A673 (cell line): ENCODE data around the gene HMX1. TPM values are rescaled to one million over a fixed set of nuclear protein-coding genes. Genes with fewer than 3 reads are reported as not detected.

Experiments used
- Bru-seq: library from RNA; stranded (reverse); fragments of 400-500 nt; gene quantifications from one replicate; lab custom pipeline; 2021; lab: Mats Ljungman, UMichigan
- BruChase-seq, 2 experiments: library from RNA; stranded (reverse); fragments of 400-500 nt; gene quantifications; one replicate each; lab custom pipeline; 2021; lab: Mats Ljungman, UMichigan
- BruUV-seq: library from RNA; stranded (reverse); fragments of 400-500 nt; replicated peaks from 2 replicates; lab custom pipeline; 2021; lab: Mats Ljungman, UMichigan
- CTCF ChIA-PET: fragments of 300-600 bp; sonication (Branson Sonifier 250); formaldehyde crosslinking; loops from one replicate; lab custom pipeline; 2022; ENCODE audit warnings: antibody characterized with exemption; lab: Charles Lee
- POLR2A ChIA-PET: fragments of 300-600 bp; sonication (Branson Sonifier 250); formaldehyde crosslinking; loops from one replicate; lab custom pipeline; 2022; ENCODE audit warnings: antibody characterized with exemption; ENCODE audit not compliant: low non-redundant PET; lab: Charles Lee
- DNase-seq: peaks from one replicate; pipeline ENCODE4 v3.0.0-alpha.2; 2015; ENCODE audit warnings: low spot score
- H3K27ac ChIP-seq: fragments of 200-600 bp; sonication (generic); 2 replicates; pipeline ENCODE4 v1.5.1; 2016; ENCODE audit warnings: mixed run types, low read depth, mild to moderate bottlenecking, mixed read lengths, antibody characterized with exemption, low read length; ENCODE audit not compliant: poor library complexity, severe bottlenecking
- H3K27me3 ChIP-seq: fragments of 200-600 bp; sonication (generic); replicated peaks from 2 replicates; pipeline ENCODE4 v1.6.1; 2017; ENCODE audit warnings: mixed run types, low read depth, mild to moderate bottlenecking, mixed read lengths, antibody characterized with exemption, low read length; ENCODE audit not compliant: insufficient read depth, poor library complexity
- H3K36me3 ChIP-seq: fragments of 200-600 bp; sonication (generic); 2 replicates; pipeline ENCODE4 v1.6.1; 2016; ENCODE audit warnings: mixed run types, mild to moderate bottlenecking, mixed read lengths, antibody characterized with exemption, low read length; ENCODE audit not compliant: insufficient read depth, poor library complexity, severe bottlenecking
- H3K4me1 ChIP-seq: fragments of 200-600 bp; sonication (generic); 2 replicates; pipeline ENCODE4 v1.6.1; 2017; ENCODE audit warnings: mixed run types, mild to moderate bottlenecking, mixed read lengths, antibody characterized with exemption, low read length; ENCODE audit not compliant: insufficient read depth, poor library complexity, severe bottlenecking
- H3K4me3 ChIP-seq: fragments of 200-600 bp; sonication (generic); 2 replicates; pipeline ENCODE4 v1.5.1; 2016; ENCODE audit warnings: low read depth, mixed run types, mild to moderate bottlenecking, mixed read lengths, low read length; ENCODE audit not compliant: poor library complexity, severe bottlenecking
- H3K9me3 ChIP-seq: fragments of 200-600 bp; sonication (generic); 2 replicates; pipeline ENCODE4 v1.6.1; 2016; ENCODE audit warnings: mixed run types, low read depth, mild to moderate bottlenecking, mixed read lengths, antibody characterized with exemption, low read length; ENCODE audit not compliant: poor library complexity, severe bottlenecking
- EZH2 ChIP-seq: fragments of 200-600 bp; sonication (generic); IDR thresholded peaks from 2 replicates; pipeline ENCODE4 v1.6.1; 2017; ENCODE audit warnings: borderline replicate concordance, low read depth, mild to moderate bottlenecking, mixed read lengths, antibody characterized with exemption, low read length; ENCODE audit not compliant: poor library complexity, severe bottlenecking
- intact Hi-C: fragments of 100-400 bp; cut with micrococcal nuclease; formaldehyde crosslinking; loops from one replicate; pipeline ENCODE4 v1.10.0; 2022; ENCODE audit not compliant: unreplicated experiment
- long read RNA-seq: library from polyadenylated mRNA; stranded (forward); transcript quantifications from one replicate; pipeline ENCODE4 v2.0.0, GENCODE V29; 2022
- total RNA-seq: library from RNA; stranded (reverse); gene quantifications from 2 replicates; pipeline ENCODE4 v1.2.3, GENCODE V29; 2021
- TF ChIP-seq, protein P1 (sequence below): fragments of 300-800, 200-600 bp; sonication (generic); conservative IDR thresholded peaks from 2 replicates; pipeline ENCODE4 v1.5.1; 2017; ENCODE audit warnings: low read depth, mild to moderate bottlenecking, antibody characterized with exemption, low read length, moderate library complexity, mixed read lengths

HMX1 gene
- total RNA-seq: 0.15 and 0.26 TPM in 2 replicates
- percentile 9 among the genes with signal in this experiment for Bru-seq, nascent RNA
- BruChase-seq, experiment 1, labeled RNA remaining after a 2-hour chase: percentile 4 among the genes with signal in this experiment
- percentile 14 among the genes with signal in this experiment for BruChase-seq, experiment 2, labeled RNA remaining after a 6-hour chase
- long read RNA-seq: 0 reads

DNA sequence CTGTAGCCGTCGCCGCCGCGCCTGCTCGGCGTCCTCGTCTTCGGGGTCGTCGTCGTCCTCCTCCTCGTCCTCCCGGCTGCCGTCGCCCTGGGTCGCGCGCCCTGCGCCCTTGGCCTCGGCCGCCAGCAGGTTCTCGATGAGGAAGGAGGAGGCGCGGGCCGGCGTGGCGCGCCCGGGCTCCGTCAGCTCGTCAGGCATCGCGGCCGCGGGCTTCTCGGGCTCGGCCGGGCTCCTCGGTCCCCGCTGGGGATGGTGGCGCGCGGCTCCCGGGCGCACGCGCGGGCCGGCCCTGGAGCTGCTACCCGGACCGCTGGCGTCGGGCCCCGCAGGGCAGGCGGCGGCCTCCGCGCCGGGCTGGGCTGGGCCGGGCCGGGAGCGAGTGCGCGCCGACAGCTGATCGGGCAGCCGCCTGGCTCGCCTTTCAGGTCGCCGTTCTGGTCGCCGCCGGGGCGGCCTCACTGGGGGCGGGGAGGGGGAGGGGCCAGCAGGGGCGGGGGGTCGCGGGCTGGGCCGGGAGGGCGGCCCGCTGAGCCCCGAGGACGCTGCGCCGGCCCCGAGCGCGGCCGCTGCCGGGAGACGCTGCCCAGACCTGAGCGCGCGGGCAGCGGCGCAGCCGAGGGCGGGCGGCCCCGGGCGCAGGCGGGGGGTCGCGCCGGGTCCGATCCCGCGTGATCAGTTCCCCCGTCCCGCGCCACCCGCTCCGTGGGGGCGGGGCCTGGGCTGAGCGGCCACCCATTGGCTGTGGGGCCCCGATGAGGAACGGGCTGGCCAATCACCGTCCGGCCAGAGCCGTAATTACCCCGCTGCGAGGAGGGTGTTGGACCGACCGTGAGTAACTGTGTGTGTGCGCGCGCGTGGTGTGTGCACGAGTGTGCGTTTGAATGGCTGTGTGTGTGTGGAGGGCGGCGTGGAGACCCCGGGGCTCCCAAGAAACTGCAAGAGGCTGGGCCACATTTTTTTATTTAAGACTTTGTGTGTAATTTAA is at the start of gene HMX1:
HMX1 (minus strand) TSS at position 423 of the 985 bp plus-strand sequence; CDS start at position 198, 225 bp downstream.
- peak; percentile 52 for DNase-seq
- no peaks in the 10 kb centered on the region for H3K4me1 ChIP-seq
- CTCF ChIA-PET: no interaction called here
- H3K4me3 ChIP-seq: no peak within 1 kb of the TSS
- intact Hi-C loops: no loop called here
- POLR2A ChIA-PET: no interaction called here
- peaks cover 95% of the 10 kb centered on the region for H3K27me3 ChIP-seq
- no peaks in the 10 kb centered on the region for H3K9me3 ChIP-seq
- no peaks in the 10 kb centered on the region for H3K36me3 ChIP-seq
- no TSS peak for BruUV-seq
- no peak within 1 kb of the TSS for H3K27ac ChIP-seq
- no peak for TF ChIP-seq EZH2
- TF ChIP-seq, protein P1, sequence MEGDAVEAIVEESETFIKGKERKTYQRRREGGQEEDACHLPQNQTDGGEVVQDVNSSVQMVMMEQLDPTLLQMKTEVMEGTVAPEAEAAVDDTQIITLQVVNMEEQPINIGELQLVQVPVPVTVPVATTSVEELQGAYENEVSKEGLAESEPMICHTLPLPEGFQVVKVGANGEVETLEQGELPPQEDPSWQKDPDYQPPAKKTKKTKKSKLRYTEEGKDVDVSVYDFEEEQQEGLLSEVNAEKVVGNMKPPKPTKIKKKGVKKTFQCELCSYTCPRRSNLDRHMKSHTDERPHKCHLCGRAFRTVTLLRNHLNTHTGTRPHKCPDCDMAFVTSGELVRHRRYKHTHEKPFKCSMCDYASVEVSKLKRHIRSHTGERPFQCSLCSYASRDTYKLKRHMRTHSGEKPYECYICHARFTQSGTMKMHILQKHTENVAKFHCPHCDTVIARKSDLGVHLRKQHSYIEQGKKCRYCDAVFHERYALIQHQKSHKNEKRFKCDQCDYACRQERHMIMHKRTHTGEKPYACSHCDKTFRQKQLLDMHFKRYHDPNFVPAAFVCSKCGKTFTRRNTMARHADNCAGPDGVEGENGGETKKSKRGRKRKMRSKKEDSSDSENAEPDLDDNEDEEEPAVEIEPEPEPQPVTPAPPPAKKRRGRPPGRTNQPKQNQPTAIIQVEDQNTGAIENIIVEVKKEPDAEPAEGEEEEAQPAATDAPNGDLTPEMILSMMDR: no peak

- no peak for DNase-seq
- Histone ChIP-seq H3K4me3 (no peak overlapping the region), H3K27me3 (peaks cover 4% of the 10 kb centered on the region), H3K4me1 (no peaks in the 10 kb centered on the region), H3K9me3 (no peaks in the 10 kb centered on the region), H3K36me3 (no peaks in the 10 kb centered on the region), H3K27ac (no peak overlapping the region)
- BruUV-seq: no TSS peak
- CTCF ChIA-PET: no interaction called here
- TF ChIP-seq, protein P1: no peak
- TF ChIP-seq EZH2: no peak
- intact Hi-C loops: no loop called here
- POLR2A ChIA-PET: no interaction called here
These were observed 49.3 kb upstream of the HMX1 start for GRCh38 chr4:8920969-8921368.

DNA sequence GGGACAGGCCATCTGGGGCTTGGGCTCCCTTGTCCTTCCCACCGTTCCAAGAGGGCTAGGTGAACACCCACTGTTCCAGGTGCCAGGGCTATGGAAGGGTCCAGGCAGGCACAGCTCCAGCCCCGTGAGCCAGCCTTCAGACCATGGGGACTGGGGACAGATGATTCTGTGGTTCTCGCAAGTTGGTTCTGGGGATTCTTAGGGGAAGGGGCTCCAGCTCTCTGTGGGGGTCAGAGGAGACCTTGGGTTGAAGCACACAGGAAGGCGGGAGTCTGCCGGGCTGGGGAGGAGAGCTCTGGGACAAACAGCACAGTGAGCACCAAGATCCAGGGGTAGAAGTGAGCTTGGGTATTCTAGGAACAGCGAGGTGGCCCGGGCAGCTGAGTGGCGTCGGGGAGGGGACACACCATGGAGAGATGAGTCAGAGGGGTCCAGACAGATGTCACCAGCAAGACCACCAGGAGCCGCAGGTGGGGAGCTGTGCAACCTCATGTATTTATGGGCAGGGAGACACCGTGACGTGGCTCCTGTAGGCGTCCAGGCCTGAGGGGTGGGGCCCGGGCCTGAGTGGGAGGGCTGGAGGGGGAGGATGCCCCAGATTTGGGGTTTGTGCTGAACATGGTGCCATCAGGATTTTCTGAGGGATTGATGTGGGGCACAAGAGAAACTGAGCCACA is 48.8 kb upstream of the HMX1 start:
- intact Hi-C loops: no loop called here
- ChIA-PET CTCF (no interaction called here), POLR2A (no interaction called here)
- H3K9me3 ChIP-seq: no peaks in the 10 kb centered on the region
- no peak for TF ChIP-seq EZH2
- H3K27ac ChIP-seq: no peak overlapping the region
- DNase-seq: no peak
- no TSS peak for BruUV-seq
- H3K4me1 ChIP-seq: no peaks in the 10 kb centered on the region
- no peak overlapping the region for H3K4me3 ChIP-seq
- H3K36me3 ChIP-seq: no peaks in the 10 kb centered on the region
- peaks cover 4% of the 10 kb centered on the region for H3K27me3 ChIP-seq
